PFSK-1 (cell line): ENCODE data around the gene IFRD2.

Experiments
- FOXP2 ChIP-seq: optimal IDR thresholded peaks from 2 replicates; pipeline ENCODE3; 2011; ENCODE audit warnings: borderline replicate concordance, control low read depth, inconsistent platforms; ENCODE audit not compliant: insufficient read depth; ENCODE audit errors: extremely low read length, extremely low read depth
- POLR2AphosphoS5 ChIP-seq: IDR thresholded peaks from 2 replicates; pipeline ENCODE4 v1.6.1; 2012; ENCODE audit warnings: low read depth, mild to moderate bottlenecking, control low read depth, low read length, moderate library complexity
- REST ChIP-seq, 2 experiments: IDR thresholded peaks; 2 replicates each; pipeline versions ENCODE4 v1.6.1 to v1.8.0; 2011 to 2012; ENCODE audit warnings: low read depth in 2 of 2, low read length in 2 of 2, control low read depth in 1 of 2, inconsistent platforms in 1 of 2, mild to moderate bottlenecking in 1 of 2, moderate library complexity in 1 of 2; ENCODE audit not compliant: insufficient read depth in 1 of 2
- SIN3A ChIP-seq: IDR thresholded peaks from 2 replicates; pipeline ENCODE4 v1.6.1; 2012; ENCODE audit warnings: mild to moderate bottlenecking, low read length, moderate library complexity, borderline replicate concordance; ENCODE audit not compliant: insufficient read depth
- TAF1 ChIP-seq: IDR thresholded peaks from 2 replicates; pipeline ENCODE4 v1.6.1; 2012; ENCODE audit warnings: low read length, control low read depth, borderline replicate concordance; ENCODE audit not compliant: insufficient read depth

Gene IFRD2

GRCh38 chr3:50317300-50317699 lies 25.1 kb upstream of the IFRD2 start:
- TF ChIP-seq POLR2AphosphoS5 (no peak), FOXP2 (no peak), TAF1 (no peak), SIN3A (no peak), REST (IDR thresholded peaks at IDR 0.05; ENCODE audit: insufficient read depth in 1 of 2, low read depth in 2 of 2, low read length in 2 of 2) (no peak)

- TF ChIP-seq REST (IDR thresholded peaks at IDR 0.05; ENCODE audit: insufficient read depth in 1 of 2, low read depth in 2 of 2, low read length in 2 of 2) (no peak), FOXP2 (no peak), SIN3A (no peak), TAF1 (no peak), POLR2AphosphoS5 (no peak)
Measured at GRCh38 chr3:50316657-50317242, 24.5 kb upstream of the IFRD2 start.

- TF ChIP-seq TAF1 (no peak), SIN3A (no peak), REST (IDR thresholded peaks at IDR 0.05; ENCODE audit: insufficient read depth in 1 of 2, low read depth in 2 of 2, low read length in 2 of 2) (no peak), POLR2AphosphoS5 (no peak), FOXP2 (no peak)
Measured at GRCh38 chr3:50314816-50315215, 22.6 kb upstream of the IFRD2 start.

- no peak for TF ChIP-seq REST (IDR thresholded peaks at IDR 0.05; ENCODE audit: insufficient read depth in 1 of 2, low read depth in 2 of 2, low read length in 2 of 2)
- TF ChIP-seq TAF1, result no peak
- TF ChIP-seq FOXP2, result no peak
- TF ChIP-seq SIN3A, result no peak
- TF ChIP-seq POLR2AphosphoS5, result no peak
Measured at GRCh38 chr3:50314342-50314741, 22.1 kb upstream of the IFRD2 start.

GRCh38 chr3:50304601-50305000 lies 12.4 kb upstream of the IFRD2 start:
- TF ChIP-seq SIN3A, result no peak
- no peak for TF ChIP-seq POLR2AphosphoS5
- no peak for TF ChIP-seq REST (IDR thresholded peaks at IDR 0.05; ENCODE audit: insufficient read depth in 1 of 2, low read depth in 2 of 2, low read length in 2 of 2)
- TF ChIP-seq FOXP2, result no peak
